Prostate gland (tissue), 2 donors: ENCODE data around the gene TMEM233. TPM values are rescaled to one million over a fixed set of nuclear protein-coding genes. Genes with fewer than 3 reads are reported as not detected.
"Not testable (repeated sequence)": the region's sequence is repeated elsewhere in the genome, so short reads cannot be mapped to it uniquely, and the experiment has no call there.

Experiments used
- DNase-seq: peaks from one replicate; pipeline ENCODE4 v3.0.0-alpha.2; 2019; ENCODE audit warnings: low spot score
- H3K27ac ChIP-seq, 2 donors: fragments of 200-600 bp; sonication (generic); 2 replicates each; pipeline ENCODE4 v1.5.1; 2017 to 2019
- H3K27me3 ChIP-seq: fragments of 200-600 bp; sonication (generic); replicated peaks from 2 replicates; pipeline ENCODE4 v1.5.1; 2019; ENCODE audit not compliant: insufficient read depth
- H3K36me3 ChIP-seq, 2 donors: fragments of 200-600 bp; sonication (generic); 1 replicate in 1 of 2; 2 replicates in 1 of 2; pipeline versions ENCODE4 v1.5.1 to v1.8.1; 2017 to 2019
- H3K4me1 ChIP-seq: fragments of 200-600 bp; sonication (generic); replicated peaks from 2 replicates; pipeline ENCODE4 v1.5.1; 2019
- H3K4me3 ChIP-seq, 2 donors: fragments of 200-600 bp; sonication (generic); 2 replicates each; pipeline ENCODE4 v1.5.1; 2017 to 2019
- H3K9me3 ChIP-seq: fragments of 200-600 bp; sonication (generic); 2 replicates; pipeline ENCODE4 v1.5.1; 2017
- POLR2A ChIP-seq: fragments of 450-650 bp; IDR thresholded peaks from one replicate; pipeline ENCODE4 v1.6.1; 2016; ENCODE audit warnings: antibody characterized with exemption, mild to moderate bottlenecking
- POLR2AphosphoS5 ChIP-seq: sonication (generic); formaldehyde crosslinking; IDR thresholded peaks from one replicate; pipeline ENCODE4 v1.6.1; 2017; ENCODE audit warnings: antibody characterized with exemption
- WGBS: methylation state at CpG from one replicate; pipeline ENCODE4 v1.1.5; 2018; 5-methylcytosine and 5-hydroxymethylcytosine counted together
- intact Hi-C: fragments of 100-400 bp; cut with DNase I; formaldehyde crosslinking; loops from one replicate; pipeline ENCODE4 v1.14.2; 2022
- total RNA-seq, 2 donors: library from RNA; depleted of rRNA; stranded (reverse); fragments of >200 nt; gene quantifications; one replicate each; pipeline ENCODE4 v1.1.0, GENCODE V29; 2016
- TF ChIP-seq, protein P1 (sequence below), 4 experiments: fragments of 200-600 bp in 2 of 4; fragments of 450-650 bp in 2 of 4; sonication (generic) in 2 of 4; IDR thresholded peaks; 1 replicate in 3 of 4; 2 replicates in 1 of 4; pipeline ENCODE4 v1.5.1; 2016 to 2019; ENCODE audit warnings: antibody characterized with exemption in 4 of 4, mild to moderate bottlenecking in 2 of 4, moderate library complexity in 2 of 4

TMEM233 gene
- total RNA-seq, 2 donors from 2014 or later: 0.18 TPM; not detected in 1

DNA sequence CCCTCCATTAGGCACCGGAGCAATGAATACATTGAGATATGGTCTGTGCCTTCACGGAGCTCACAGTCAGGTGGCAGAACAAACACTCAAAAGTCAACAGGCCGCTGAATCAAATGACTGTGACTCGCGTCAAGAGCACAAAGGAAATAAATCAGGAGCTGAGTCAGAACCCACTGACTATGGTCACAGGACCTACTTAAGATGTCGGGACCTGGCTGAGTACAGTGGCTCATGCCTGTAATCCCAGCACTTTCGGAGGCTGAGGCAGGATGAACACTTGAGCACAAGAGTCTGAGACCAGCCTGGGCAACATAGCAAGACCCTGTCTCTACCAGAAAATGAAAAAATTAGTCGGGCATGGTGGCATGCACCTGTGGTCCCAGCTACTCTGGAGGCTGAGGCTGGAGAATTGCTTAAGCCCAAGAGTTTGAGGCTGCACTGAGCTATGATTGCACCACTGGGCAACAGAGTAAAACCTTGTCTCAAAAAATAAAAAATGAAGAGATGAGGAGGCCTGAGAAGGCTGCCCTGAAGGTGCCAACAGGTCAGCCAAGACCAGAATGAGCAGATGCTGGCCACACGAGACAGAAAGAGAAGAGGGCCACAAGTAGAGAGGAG lies 19.9 kb downstream of the TMEM233 start:
- Histone ChIP-seq H3K27ac (no peak overlapping the region), H3K4me1 (no peaks in the 10 kb centered on the region), H3K9me3 (no peaks in the 10 kb centered on the region), H3K36me3 (no peaks in the 10 kb centered on the region), H3K27me3 (no peaks in the 10 kb centered on the region), H3K4me3 (no peak overlapping the region)
- DNase-seq: no peak
- intact Hi-C loops: no loop called here
- WGBS: 64% methylated on average over 9 of the region's 9 CpGs
- TF ChIP-seq, protein P1, sequence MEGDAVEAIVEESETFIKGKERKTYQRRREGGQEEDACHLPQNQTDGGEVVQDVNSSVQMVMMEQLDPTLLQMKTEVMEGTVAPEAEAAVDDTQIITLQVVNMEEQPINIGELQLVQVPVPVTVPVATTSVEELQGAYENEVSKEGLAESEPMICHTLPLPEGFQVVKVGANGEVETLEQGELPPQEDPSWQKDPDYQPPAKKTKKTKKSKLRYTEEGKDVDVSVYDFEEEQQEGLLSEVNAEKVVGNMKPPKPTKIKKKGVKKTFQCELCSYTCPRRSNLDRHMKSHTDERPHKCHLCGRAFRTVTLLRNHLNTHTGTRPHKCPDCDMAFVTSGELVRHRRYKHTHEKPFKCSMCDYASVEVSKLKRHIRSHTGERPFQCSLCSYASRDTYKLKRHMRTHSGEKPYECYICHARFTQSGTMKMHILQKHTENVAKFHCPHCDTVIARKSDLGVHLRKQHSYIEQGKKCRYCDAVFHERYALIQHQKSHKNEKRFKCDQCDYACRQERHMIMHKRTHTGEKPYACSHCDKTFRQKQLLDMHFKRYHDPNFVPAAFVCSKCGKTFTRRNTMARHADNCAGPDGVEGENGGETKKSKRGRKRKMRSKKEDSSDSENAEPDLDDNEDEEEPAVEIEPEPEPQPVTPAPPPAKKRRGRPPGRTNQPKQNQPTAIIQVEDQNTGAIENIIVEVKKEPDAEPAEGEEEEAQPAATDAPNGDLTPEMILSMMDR (IDR thresholded peaks at IDR 0.05): no peak
- TF ChIP-seq POLR2A (no peak), POLR2AphosphoS5 (no peak)

DNA sequence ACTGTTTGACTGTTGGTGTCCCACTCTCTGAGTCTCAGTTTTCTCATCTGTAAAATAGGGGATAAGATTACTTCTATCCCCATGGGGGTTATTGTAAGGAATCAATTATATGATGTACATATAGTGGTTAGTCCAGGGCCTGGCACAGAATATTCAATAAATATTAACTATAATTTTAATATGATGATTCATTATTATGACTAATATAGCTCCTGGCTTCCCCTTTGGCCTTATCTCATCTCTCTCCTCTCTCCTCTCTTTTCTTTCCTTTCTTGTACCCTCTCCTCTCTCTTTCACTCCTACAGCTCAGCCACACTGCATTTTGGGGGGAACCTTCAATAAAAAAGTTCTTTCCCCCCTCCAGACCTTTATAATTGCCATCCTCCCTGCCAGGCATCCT lies 21.1 kb downstream of the TMEM233 start:
- H3K9me3 ChIP-seq: no peaks in the 10 kb centered on the region
- no peak for TF ChIP-seq POLR2AphosphoS5
- TF ChIP-seq POLR2A: no peak
- TF ChIP-seq, protein P1 (IDR thresholded peaks at IDR 0.05): no peak
- H3K27me3 ChIP-seq: no peaks in the 10 kb centered on the region
- DNase-seq: no peak
- intact Hi-C loops: no loop called here
- no peaks in the 10 kb centered on the region for H3K4me1 ChIP-seq
- no peak overlapping the region for H3K27ac ChIP-seq
- H3K4me3 ChIP-seq: no peak overlapping the region
- H3K36me3 ChIP-seq: no peaks in the 10 kb centered on the region

DNA sequence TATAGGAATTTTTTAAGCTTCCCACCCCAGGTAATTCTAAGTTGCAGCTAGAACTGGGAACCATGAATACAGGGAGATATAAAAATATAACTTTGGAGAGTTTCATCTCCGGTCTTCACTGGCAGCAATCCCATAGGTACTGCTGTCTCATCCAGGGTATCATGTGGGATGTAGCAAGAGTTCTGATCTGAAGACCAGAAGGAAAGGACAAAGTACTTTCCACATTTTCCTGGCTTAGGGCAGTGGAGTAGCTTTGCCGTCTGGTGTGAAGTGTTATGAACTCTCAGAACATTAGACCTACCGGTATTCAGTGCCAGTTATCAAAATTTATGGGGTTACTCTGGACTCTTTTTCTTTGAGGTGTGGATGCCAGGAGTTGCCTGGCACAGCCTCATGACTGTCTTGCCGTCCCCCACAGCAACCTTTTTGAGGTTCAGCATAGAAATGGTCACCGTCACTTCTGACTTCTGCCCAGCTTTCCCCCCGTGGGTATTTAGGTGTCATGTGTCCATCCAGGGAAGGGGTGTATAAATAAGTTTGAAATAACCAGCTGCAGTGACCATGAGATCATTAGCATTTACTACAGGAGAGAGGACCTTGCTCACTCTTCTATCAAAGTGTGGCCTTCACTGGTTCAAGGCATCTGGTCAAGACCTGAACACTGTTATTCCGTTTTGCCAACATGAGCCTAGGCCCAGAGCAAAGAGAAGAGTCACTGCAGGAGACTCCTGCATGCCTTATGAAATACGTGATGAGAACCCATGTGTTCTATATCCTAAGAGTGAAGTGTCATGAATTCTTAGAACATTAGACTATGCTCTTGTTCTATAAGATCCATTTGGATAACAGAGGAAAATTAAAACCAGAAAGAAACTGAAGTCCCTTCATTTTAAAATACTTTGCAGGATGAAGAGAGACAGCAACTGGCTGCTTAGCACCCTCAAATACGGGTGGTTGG lies 22.2 kb downstream of the TMEM233 start:
- intact Hi-C loops: no loop called here
- TF ChIP-seq POLR2A (no peak), POLR2AphosphoS5 (no peak)
- TF ChIP-seq, protein P1 (IDR thresholded peaks at IDR 0.05): no peak
- H3K4me3 ChIP-seq: no peak overlapping the region
- DNase-seq: no peak
- H3K36me3 ChIP-seq: no peaks in the 10 kb centered on the region
- H3K27ac ChIP-seq: no peak overlapping the region
- H3K4me1 ChIP-seq: no peaks in the 10 kb centered on the region
- 65% methylated on average over 9 of the region's 9 CpGs for WGBS
- H3K27me3 ChIP-seq: no peaks in the 10 kb centered on the region
- no peaks in the 10 kb centered on the region for H3K9me3 ChIP-seq

DNA sequence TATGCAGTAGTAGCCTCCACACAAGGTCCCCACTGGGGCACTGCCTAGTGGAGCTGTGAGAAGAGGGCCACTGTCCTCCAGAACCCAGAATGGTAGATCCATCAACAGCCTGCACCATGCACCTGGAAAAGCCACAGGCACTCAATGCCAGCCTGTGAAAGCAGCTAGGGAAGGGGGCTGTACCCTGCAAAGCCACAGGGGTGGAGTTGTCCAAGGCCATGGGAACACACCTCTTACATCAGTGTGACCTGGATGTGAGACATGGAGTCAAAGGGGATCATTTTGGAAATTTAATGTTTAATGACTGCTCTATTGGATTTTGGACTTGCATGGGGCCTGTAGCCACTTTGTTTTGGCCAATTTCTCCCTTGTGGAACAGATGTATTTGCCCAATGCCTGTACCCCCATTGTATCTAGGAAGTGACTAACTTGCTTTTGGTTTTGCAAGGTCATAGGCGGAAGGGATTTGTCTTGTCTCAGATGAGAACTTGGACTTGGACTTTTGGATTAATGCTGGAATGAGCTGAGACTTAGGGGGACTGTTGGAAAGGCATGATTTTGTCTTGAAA lies 24.8 kb downstream of the TMEM233 start:
- 94% methylated on average over 1 of the region's 1 CpG for WGBS
- DNase-seq, H3K27ac ChIP-seq, H3K36me3 ChIP-seq, H3K27me3 ChIP-seq, H3K4me3 ChIP-seq, H3K4me1 ChIP-seq, H3K9me3 ChIP-seq, intact Hi-C loops: not testable (repeated sequence)

DNA sequence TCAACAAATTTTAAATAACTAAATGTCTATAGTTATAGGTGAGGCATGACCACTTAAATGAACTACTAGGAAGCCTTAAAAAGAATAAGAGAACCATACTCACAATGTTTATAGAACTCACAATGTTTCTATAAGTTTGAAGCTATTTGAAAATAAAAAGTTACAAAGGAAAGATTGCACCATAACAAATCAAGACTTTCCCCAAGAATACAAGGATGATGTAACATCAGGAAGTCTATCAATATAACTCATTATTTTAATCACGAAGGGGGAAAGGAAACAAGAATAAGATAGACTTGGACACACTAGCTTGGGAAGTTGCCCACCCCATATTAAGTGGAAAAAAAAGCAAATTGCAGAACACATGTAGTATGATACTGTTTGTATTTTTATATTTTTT lies 26.9 kb downstream of the TMEM233 start:
- Histone ChIP-seq H3K4me1 (no peaks in the 10 kb centered on the region), H3K9me3 (no peaks in the 10 kb centered on the region), H3K4me3 (no peak overlapping the region), H3K27me3 (no peaks in the 10 kb centered on the region), H3K27ac (no peak overlapping the region), H3K36me3 (no peaks in the 10 kb centered on the region)
- 56% methylated on average over 1 of the region's 1 CpG for WGBS
- intact Hi-C loops: no loop called here
- TF ChIP-seq POLR2A: no peak
- DNase-seq: no peak
